GM12878 (cell line): ENCODE results near the gene EPHB2. TPM values are rescaled to one million over a fixed set of nuclear protein-coding genes. Genes with fewer than 3 reads are reported as not detected.

Source experiments
- ATAC-seq: fragments of 200-7000 bp; cut with Tn5 transposase; 3 replicates; pipeline ENCODE4 v1.9.1; 2020; ENCODE audit warnings: mild to moderate bottlenecking, moderate library complexity
- BruUV-seq: library from RNA; stranded (reverse); fragments of 400-500 nt; replicated peaks from 2 replicates; lab custom pipeline; 2021; lab: Mats Ljungman, UMichigan
- CTCF ChIA-PET: fragments of 300-600 bp; sonication (Branson Sonifier 250); formaldehyde crosslinking; extraction: SDS; loops from one replicate; lab custom pipeline; 2021; ENCODE audit warnings: inconsistent platforms; lab: Yijun Ruan, JAX
- POLR2A ChIA-PET: fragments of 350-600 bp; formaldehyde crosslinking; extraction: SDS; loops from one replicate; lab custom pipeline; 2021; ENCODE audit warnings: inconsistent platforms; lab: Charles Lee
- RAD21 ChIA-PET: fragments of 300-600 bp; sonication (Branson Sonifier 250); formaldehyde crosslinking; loops from one replicate; lab custom pipeline; 2023; ENCODE audit warnings: antibody characterized with exemption; ENCODE audit not compliant: unreplicated experiment; lab: Charles Lee
- SMC1A ChIA-PET: fragments of 300-600 bp; sonication (Branson Sonifier 250); formaldehyde crosslinking; loops from one replicate; lab custom pipeline; 2023; ENCODE audit not compliant: unreplicated experiment, uncharacterized antibody; lab: Charles Lee
- DNase-seq: peaks from one replicate; pipeline ENCODE4 v3.0.0-alpha.2; 2011; ENCODE audit warnings: low read depth, low spot score
- FAIRE-seq: peaks from 3 replicates; lab custom pipeline; 2011; peaks lifted over from hg19 to GRCh38; lab: Jason Lieb, UNC
- H2AFZ ChIP-seq: 2 replicates; pipeline ENCODE4 v1.6.0; 2011; ENCODE audit warnings: low read depth, low read length, control low read depth; ENCODE audit not compliant: control insufficient read depth
- H3K27ac ChIP-seq: 2 replicates; pipeline ENCODE4 v1.5.1; 2011; ENCODE audit warnings: control low read depth; ENCODE audit not compliant: control insufficient read depth, insufficient read depth
- H3K27me3 ChIP-seq, 2 experiments: replicated peaks in 1 of 2; 2 replicates each; pipeline versions ENCODE4 v1.6.0 to v1.6.1; 2011; ENCODE audit warnings: low read length in 1 of 2; ENCODE audit not compliant: control insufficient read depth in 2 of 2, insufficient read depth in 2 of 2
- H3K36me3 ChIP-seq, 2 experiments: 2 replicates each; pipeline ENCODE4 v1.5.1; 2011; ENCODE audit warnings: low read length in 1 of 2; ENCODE audit not compliant: control insufficient read depth in 2 of 2, insufficient read depth in 2 of 2
- H3K4me1 ChIP-seq: 2 replicates; pipeline ENCODE4 v1.6.1; 2011; ENCODE audit warnings: mild to moderate bottlenecking, low read length, moderate library complexity, mixed read lengths; ENCODE audit not compliant: control insufficient read depth, insufficient read depth
- H3K4me2 ChIP-seq: 2 replicates; pipeline ENCODE4 v1.6.0; 2011; ENCODE audit warnings: control low read depth; ENCODE audit not compliant: control insufficient read depth, insufficient read depth
- H3K4me3 ChIP-seq: fragments of 200-600 bp; sonication (generic); 2 replicates; pipeline ENCODE4 v1.5.1; 2016
- H3K79me2 ChIP-seq: 2 replicates; pipeline ENCODE4 v1.6.0; 2011; ENCODE audit warnings: low read length; ENCODE audit not compliant: control insufficient read depth, insufficient read depth
- H3K9ac ChIP-seq: 2 replicates; pipeline ENCODE4 v1.8.0; 2011; ENCODE audit warnings: low read length, control low read depth, mixed read lengths; ENCODE audit not compliant: control insufficient read depth, insufficient read depth
- H3K9me3 ChIP-seq: replicated peaks from 3 replicates; pipeline ENCODE4 v1.5.1; 2011; ENCODE audit warnings: mild to moderate bottlenecking, low read length; ENCODE audit not compliant: control insufficient read depth, insufficient read depth
- H4K20me1 ChIP-seq: 2 replicates; pipeline ENCODE4 v1.6.0; 2011; ENCODE audit not compliant: control insufficient read depth, insufficient read depth
- CBFB ChIP-seq: IDR thresholded peaks from 2 replicates; pipeline ENCODE4 v1.6.1; 2016; ENCODE audit warnings: antibody characterized with exemption, low read depth
- ESRRA ChIP-seq: IDR thresholded peaks from 2 replicates; pipeline ENCODE4 v1.6.1; 2012; ENCODE audit warnings: mild to moderate bottlenecking, low read length, improper control_type of control experiment
- MAX ChIP-seq: IDR thresholded peaks from 2 replicates; pipeline ENCODE4 v1.6.1; 2012; ENCODE audit warnings: low read depth, low read length, improper control_type of control experiment
- NFIC ChIP-seq: IDR thresholded peaks from 2 replicates; pipeline ENCODE4 v1.6.1; 2012; ENCODE audit warnings: low read depth, mild to moderate bottlenecking, inconsistent platforms, low read length, moderate library complexity
- NFYA ChIP-seq: IDR thresholded peaks from 2 replicates; pipeline ENCODE4 v1.6.1; 2011; ENCODE audit warnings: low read depth, mild to moderate bottlenecking, low read length, improper control_type of control experiment, borderline replicate concordance
- PAX5 ChIP-seq: IDR thresholded peaks from 2 replicates; pipeline ENCODE4 v1.6.1; 2011; ENCODE audit warnings: low read depth, low read length, borderline replicate concordance
- SMARCA5 ChIP-seq: fragments of 450-650 bp; IDR thresholded peaks from 2 replicates; pipeline ENCODE4 v1.6.1; 2017; ENCODE audit warnings: mild to moderate bottlenecking
- SMC3 ChIP-seq: IDR thresholded peaks from 2 replicates; pipeline ENCODE4 v1.6.1; 2011; ENCODE audit warnings: low read length, improper control_type of control experiment, borderline replicate concordance
- STAT1 ChIP-seq: fragments of 450-650 bp; conservative IDR thresholded peaks from 2 replicates; pipeline ENCODE4 v1.6.1; 2014; ENCODE audit warnings: antibody characterized with exemption, mild to moderate bottlenecking
- WRNIP1 ChIP-seq: IDR thresholded peaks from 2 replicates; pipeline ENCODE4 v1.6.1; 2011; ENCODE audit warnings: low read depth, low read length, improper control_type of control experiment, borderline replicate concordance
- ZNF384 ChIP-seq: IDR thresholded peaks from 2 replicates; pipeline ENCODE4 v1.6.1; 2012; ENCODE audit warnings: low read depth, mild to moderate bottlenecking, low read length, improper control_type of control experiment, borderline replicate concordance
- WGBS: methylation state at CpG from one replicate; pipeline ENCODE4 v1.1.6; 2016; ENCODE audit warnings: low lambda C conversion rate; ENCODE audit not compliant: insufficient replicate concordance, insufficient coverage; ENCODE audit errors: missing lambda C conversion rate; 5-methylcytosine and 5-hydroxymethylcytosine counted together
- in situ Hi-C: fragments of 300-500 bp; cut with MboI; formaldehyde crosslinking; loops from 9 replicates; pipeline ENCODE4 v1.14.3; 2018; ENCODE audit warnings: mixed read lengths
- intact Hi-C: fragments of 100-400 bp; cut with micrococcal nuclease; formaldehyde crosslinking; loops from one replicate; pipeline ENCODE4 v1.14.2; 2022; ENCODE audit not compliant: unreplicated experiment
- polyA plus RNA-seq, 11 experiments: library from polyadenylated mRNA; depleted of rRNA in 4 of 11; unstranded in 6 of 11; stranded (reverse) in 5 of 11; fragments of >200 nt; fragmentation: Nextera tagmentation in 4 of 11; fragmentation: Illumina TruSeq in 1 of 11; extraction: Ambion mirVana in 4 of 11; extraction: Trizol in 1 of 11; gene quantifications; 1 replicate in 1 of 11; 2 replicates in 10 of 11; pipeline versions ENCODE4 v1.2.1 to v1.2.3, GENCODE V29; 2011 to 2016; ENCODE audit warnings: inconsistent platforms in 2 of 11, missing spikeins in 2 of 11, low read depth in 1 of 11
- total RNA-seq, 4 experiments: library from RNA; depleted of rRNA in 3 of 4; stranded (reverse); fragments of >200 nt in 3 of 4; fragmentation: Illumina TruSeq in 1 of 4; extraction: Trizol in 1 of 4; gene quantifications; 2 replicates each; pipeline versions ENCODE4 v1.2.1 to v1.2.3, GENCODE V29; 2013 to 2021

The EPHB2 gene
- total and polyA plus RNA-seq, 10 of the 15 experiments (the other 5 are each of a cell fraction or from before 2014, with no cell fraction given) = 0.13 to 3.3 (median 0.92) TPM

- Histone ChIP-seq H3K4me1 (no peaks in the 10 kb centered on the region), H3K36me3 (no peaks in the 10 kb centered on the region), H3K4me2 (no peak overlapping the region), H3K9ac (no peak overlapping the region), H3K27ac (no peak overlapping the region), H3K4me3 (no peak overlapping the region), H3K79me2 (no peaks in the 10 kb centered on the region), H3K9me3 (no peaks in the 10 kb centered on the region), H2AFZ (no peak overlapping the region)
- DNase-seq (no peak), FAIRE-seq (no peak)
- POLR2A ChIA-PET = no interaction called here
- in situ Hi-C loops (no loop called here), intact Hi-C loops (no loop called here)
- RAD21 ChIA-PET = no interaction called here
- no TSS peak for BruUV-seq
- TF ChIP-seq NFIC (no peak), PAX5 (no peak), STAT1 (no peak), SMC3 (no peak), WRNIP1 (no peak), SMARCA5 (no peak), MAX (no peak), ZNF384 (no peak), CBFB (no peak), ESRRA (no peak), NFYA (no peak)
- TF ChIP-seq, all 136 proteins: peak for 0
- H3K27me3 ChIP-seq = no peaks in the 10 kb centered on the region; a peak in 2 of 4 replicates
- no peaks in the 10 kb centered on the region for H4K20me1 ChIP-seq
- CTCF ChIA-PET = no interaction called here
- WGBS = 24% methylated on average over 9 of the region's 9 CpGs
- ATAC-seq = no peak
- SMC1A ChIA-PET = no interaction called here
These were observed 90.7 kb downstream of the EPHB2 start for GRCh38 chr1:22801347-22801746.
